ENCODE data around the gene YARS1. TPM values are rescaled to one million over a fixed set of nuclear protein-coding genes. Genes with fewer than 3 reads are reported as not detected.

YARS1 gene
- total RNA-seq, 1 donor from 2014 or later, result 73.2 TPM

DNA sequence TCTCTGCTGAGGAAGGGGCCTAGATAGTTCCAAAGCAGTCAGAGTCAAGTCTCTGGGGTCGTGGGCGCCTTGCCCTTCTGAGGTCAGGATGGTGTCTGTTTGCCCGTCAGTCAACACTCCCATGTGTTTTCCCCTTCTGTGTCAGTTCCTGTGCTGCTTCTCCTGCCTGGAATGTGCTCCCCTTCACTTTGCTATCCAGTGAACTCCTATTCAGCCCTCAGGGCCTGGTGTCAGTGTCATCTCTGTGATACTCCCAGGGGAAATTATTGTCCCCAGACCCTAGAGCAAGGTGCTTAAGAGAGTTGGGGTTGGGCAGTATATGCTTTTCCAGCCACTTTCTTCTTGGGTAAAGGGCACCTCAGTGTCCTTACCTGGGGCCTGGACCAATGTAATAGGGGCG, 68.8 kb downstream of the YARS1 start:
- TF ChIP-seq, protein P1, sequence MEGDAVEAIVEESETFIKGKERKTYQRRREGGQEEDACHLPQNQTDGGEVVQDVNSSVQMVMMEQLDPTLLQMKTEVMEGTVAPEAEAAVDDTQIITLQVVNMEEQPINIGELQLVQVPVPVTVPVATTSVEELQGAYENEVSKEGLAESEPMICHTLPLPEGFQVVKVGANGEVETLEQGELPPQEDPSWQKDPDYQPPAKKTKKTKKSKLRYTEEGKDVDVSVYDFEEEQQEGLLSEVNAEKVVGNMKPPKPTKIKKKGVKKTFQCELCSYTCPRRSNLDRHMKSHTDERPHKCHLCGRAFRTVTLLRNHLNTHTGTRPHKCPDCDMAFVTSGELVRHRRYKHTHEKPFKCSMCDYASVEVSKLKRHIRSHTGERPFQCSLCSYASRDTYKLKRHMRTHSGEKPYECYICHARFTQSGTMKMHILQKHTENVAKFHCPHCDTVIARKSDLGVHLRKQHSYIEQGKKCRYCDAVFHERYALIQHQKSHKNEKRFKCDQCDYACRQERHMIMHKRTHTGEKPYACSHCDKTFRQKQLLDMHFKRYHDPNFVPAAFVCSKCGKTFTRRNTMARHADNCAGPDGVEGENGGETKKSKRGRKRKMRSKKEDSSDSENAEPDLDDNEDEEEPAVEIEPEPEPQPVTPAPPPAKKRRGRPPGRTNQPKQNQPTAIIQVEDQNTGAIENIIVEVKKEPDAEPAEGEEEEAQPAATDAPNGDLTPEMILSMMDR (IDR thresholded peaks at IDR 0.05; ENCODE audit: unreplicated experiment), result no peak
- DNase-seq (ENCODE audit: low spot score), result no peak
- no peaks in the 10 kb centered on the region for H3K9me3 Mint-ChIP-seq (ENCODE audit: unreplicated experiment)
- H3K4me1 Mint-ChIP-seq (ENCODE audit: unreplicated experiment), result peaks cover 6% of the 10 kb centered on the region
- H3K27me3 Mint-ChIP-seq (ENCODE audit: unreplicated experiment), result peaks cover 9% of the 10 kb centered on the region
- no peak overlapping the region for H3K4me3 Mint-ChIP-seq (ENCODE audit: unreplicated experiment)
- H3K36me3 Mint-ChIP-seq (ENCODE audit: low read depth, unreplicated experiment), result peaks cover 13% of the 10 kb centered on the region
- no peak overlapping the region for H3K27ac Mint-ChIP-seq (ENCODE audit: unreplicated experiment)

DNA sequence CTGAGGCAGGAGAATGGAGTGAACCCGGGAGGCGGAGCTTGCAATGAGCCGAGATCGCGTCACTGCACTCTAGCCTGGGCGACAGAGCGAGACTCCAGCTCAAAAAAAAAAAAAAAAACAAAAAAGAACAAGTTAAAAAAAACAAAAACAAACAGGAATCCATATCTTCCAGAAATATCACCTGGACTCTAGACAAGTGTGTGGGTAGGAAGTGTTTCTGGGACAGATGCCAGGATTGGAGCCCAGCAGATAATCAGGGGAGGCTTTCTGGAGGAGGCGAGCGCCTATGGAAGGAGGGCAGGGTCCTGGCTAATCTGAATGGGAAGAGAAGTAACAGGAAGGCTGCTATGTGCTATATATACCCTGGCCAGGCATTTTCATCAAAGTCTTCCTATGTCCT, 71.0 kb downstream of the YARS1 start:
- Mint-ChIP-seq H3K27ac (ENCODE audit: unreplicated experiment) (peak overlapping the region; percentile 61), H3K4me1 (ENCODE audit: unreplicated experiment) (peaks cover 12% of the 10 kb centered on the region), H3K27me3 (ENCODE audit: unreplicated experiment) (peaks cover 4% of the 10 kb centered on the region), H3K9me3 (ENCODE audit: unreplicated experiment) (no peaks in the 10 kb centered on the region), H3K36me3 (ENCODE audit: low read depth, unreplicated experiment) (peaks cover 13% of the 10 kb centered on the region), H3K4me3 (ENCODE audit: unreplicated experiment) (no peak overlapping the region)
- DNase-seq (ENCODE audit: low spot score), result no peak
- TF ChIP-seq, protein P1 (IDR thresholded peaks at IDR 0.05; ENCODE audit: unreplicated experiment), result no peak

DNA sequence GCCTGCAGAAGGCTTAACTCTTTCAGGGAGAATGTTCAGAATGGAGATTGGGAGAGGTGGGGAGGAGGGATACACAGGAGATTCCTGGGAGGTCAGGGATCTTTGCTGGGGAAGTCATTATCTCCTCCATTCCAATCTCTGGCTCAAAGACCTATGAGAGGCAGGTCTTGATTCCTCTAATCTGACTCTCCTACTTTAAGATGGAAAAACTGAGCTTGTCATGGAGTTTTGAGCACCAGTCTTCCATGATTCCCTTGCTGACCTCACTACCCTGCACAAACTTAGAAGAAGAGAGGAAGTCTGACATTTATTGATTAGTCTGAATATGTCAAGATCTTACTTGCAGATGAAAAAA, 73.1 kb downstream of the YARS1 start:
- peak overlapping the region; percentile 70 for H3K4me3 Mint-ChIP-seq (ENCODE audit: unreplicated experiment)
- DNase-seq (ENCODE audit: low spot score), result no peak

DNA sequence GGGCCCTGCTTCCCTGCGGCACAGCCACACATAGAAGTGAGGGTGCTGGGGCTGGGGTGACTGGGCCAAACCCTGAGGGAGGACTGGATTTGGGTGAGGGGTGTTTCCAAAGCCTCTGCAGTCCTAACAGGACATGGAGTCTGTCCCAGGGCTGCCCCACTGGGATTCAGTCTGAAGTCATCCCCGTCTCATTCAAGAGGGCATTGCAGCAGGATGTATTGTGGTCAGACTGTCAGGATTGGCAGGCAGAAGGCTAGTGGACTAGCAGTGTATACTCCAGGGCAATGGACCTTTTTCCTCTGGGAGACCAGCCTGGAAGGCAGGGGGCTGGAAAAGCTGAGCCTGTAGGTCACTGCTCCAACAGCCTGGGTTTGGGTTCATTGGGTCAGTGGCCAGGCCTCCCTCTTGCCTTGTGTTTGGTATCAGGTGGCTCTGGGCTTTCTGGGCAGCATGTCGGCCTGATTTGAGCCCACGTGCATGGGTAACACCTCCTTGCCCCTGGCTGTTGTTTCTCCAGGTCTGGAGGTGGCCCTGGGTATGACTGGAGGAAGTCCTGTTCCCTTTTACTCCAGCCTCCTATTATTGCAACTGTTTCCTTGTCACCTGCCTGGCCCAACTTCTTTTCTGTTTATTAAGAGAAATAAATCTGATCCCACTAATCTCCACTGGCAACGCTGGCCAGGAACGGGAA, 73.6 kb downstream of the YARS1 start:
- TF ChIP-seq, protein P1 (IDR thresholded peaks at IDR 0.05; ENCODE audit: unreplicated experiment), result no peak
- DNase-seq (ENCODE audit: low spot score), result no peak

More for the DNA sequence above, 73.1 kb downstream of the YARS1 start:
- H3K27ac Mint-ChIP-seq (ENCODE audit: unreplicated experiment), result no peak overlapping the region
- no peaks in the 10 kb centered on the region for H3K9me3 Mint-ChIP-seq (ENCODE audit: unreplicated experiment)
- peaks cover 12% of the 10 kb centered on the region for H3K4me1 Mint-ChIP-seq (ENCODE audit: unreplicated experiment)
- H3K36me3 Mint-ChIP-seq (ENCODE audit: low read depth, unreplicated experiment), result peaks cover 13% of the 10 kb centered on the region
- peaks cover 6% of the 10 kb centered on the region for H3K27me3 Mint-ChIP-seq (ENCODE audit: unreplicated experiment)
- TF ChIP-seq, protein P1 (IDR thresholded peaks at IDR 0.05; ENCODE audit: unreplicated experiment), result no peak

DNA sequence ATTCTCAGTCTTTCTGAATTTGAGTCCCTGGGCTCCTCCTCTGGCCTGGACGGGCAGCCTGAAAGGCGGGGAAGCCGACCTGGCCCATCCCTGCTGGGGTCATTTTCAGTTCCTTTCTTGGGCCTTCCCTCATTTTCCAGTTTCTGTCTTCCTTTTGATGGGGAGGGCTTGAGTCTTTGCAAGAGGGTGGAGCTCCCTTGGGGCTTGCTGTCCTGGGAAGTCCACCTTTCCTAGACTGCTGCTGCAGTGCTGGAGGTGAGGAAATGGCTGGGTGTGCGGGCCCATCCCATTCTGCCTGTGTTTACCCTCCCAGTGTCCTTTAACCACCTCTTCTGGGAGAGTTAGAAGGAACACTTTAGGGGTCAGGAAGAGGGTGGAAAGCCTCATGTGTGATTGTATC, 74.2 kb downstream of the YARS1 start:
- peaks cover 13% of the 10 kb centered on the region for H3K36me3 Mint-ChIP-seq (ENCODE audit: low read depth, unreplicated experiment)
- peak overlapping the region; percentile 91 for H3K4me3 Mint-ChIP-seq (ENCODE audit: unreplicated experiment)
- peak overlapping the region; percentile 64 for H3K27ac Mint-ChIP-seq (ENCODE audit: unreplicated experiment)
- peaks cover 6% of the 10 kb centered on the region for H3K27me3 Mint-ChIP-seq (ENCODE audit: unreplicated experiment)
- H3K4me1 Mint-ChIP-seq (ENCODE audit: unreplicated experiment), result peaks cover 12% of the 10 kb centered on the region
- TF ChIP-seq, protein P1 (IDR thresholded peaks at IDR 0.05; ENCODE audit: unreplicated experiment), result no peak
- no peaks in the 10 kb centered on the region for H3K9me3 Mint-ChIP-seq (ENCODE audit: unreplicated experiment)
- no peak for DNase-seq (ENCODE audit: low spot score)

More for the DNA sequence above, 73.6 kb downstream of the YARS1 start:
- H3K27me3 Mint-ChIP-seq (ENCODE audit: unreplicated experiment), result peaks cover 6% of the 10 kb centered on the region
- peak overlapping the region; percentile 91 for H3K4me3 Mint-ChIP-seq (ENCODE audit: unreplicated experiment)
- H3K36me3 Mint-ChIP-seq (ENCODE audit: low read depth, unreplicated experiment), result peaks cover 13% of the 10 kb centered on the region
- peak overlapping the region; percentile 64 for H3K27ac Mint-ChIP-seq (ENCODE audit: unreplicated experiment)
- H3K4me1 Mint-ChIP-seq (ENCODE audit: unreplicated experiment), result peaks cover 12% of the 10 kb centered on the region
- H3K9me3 Mint-ChIP-seq (ENCODE audit: unreplicated experiment), result no peaks in the 10 kb centered on the region

Measured in endothelial cell (in vitro differentiated cells).